ENCODE data around the gene GPC6. TPM values are rescaled to one million over a fixed set of nuclear protein-coding genes. Genes with fewer than 3 reads are reported as not detected.

The GPC6 gene
- total and polyA plus RNA-seq, 2 donors (not counting 1 experiment from before 2014, with no cell fraction given): not detected

GRCh38 chr13:93628136-93628797 is 401.7 kb downstream of the GPC6 start:
- POLR2A ChIA-PET: no interaction called here
- Mint-ChIP-seq H3K4me1 (no peaks in the 10 kb centered on the region), H3K9me3 (ENCODE audit: insufficient read depth) (no peaks in the 10 kb centered on the region), H3K27ac (no peak overlapping the region), H3K27me3 (no peaks in the 10 kb centered on the region), H3K4me3 (no peak overlapping the region)
- CTCF ChIA-PET: interaction anchor here (1.2 kb wide), 1 partner anchor 8 kb away, joined by 3 read pairs; no protein-coding TSS in a partner anchor
- Histone ChIP-seq H3K4me3 (ENCODE audit: control extremely low read depth in 1 of 5, extremely low read depth in 1 of 5, insufficient read depth in 1 of 5, low read depth in 2 of 5, low read length in 4 of 5) (no peak overlapping the region), H3K9me3 (ENCODE audit: control extremely low read depth in 1 of 3, control insufficient read depth in 2 of 3, insufficient read depth in 1 of 3, low read length in 2 of 3) (no peaks in the 10 kb centered on the region), H3K4me1 (ENCODE audit: control insufficient read depth in 2 of 2, insufficient read depth in 2 of 2, low read length in 2 of 2) (no peaks in the 10 kb centered on the region), H3K36me3 (replicated peaks in 1 of 2; ENCODE audit: control extremely low read depth in 1 of 2, control insufficient read depth in 1 of 2, extremely low read depth in 1 of 2, insufficient read depth in 2 of 2, low read length in 1 of 2) (no peaks in the 10 kb centered on the region), H3K27ac (ENCODE audit: low read length in 2 of 2) (no peak overlapping the region), H3K27me3 (replicated peaks in 1 of 4; ENCODE audit: control extremely low read depth in 1 of 4, control insufficient read depth in 3 of 4, insufficient read depth in 4 of 4, low read length in 3 of 4) (no peaks in the 10 kb centered on the region), H2AFZ (ENCODE audit: insufficient read depth, low read depth, low read length, poor library complexity, severe bottlenecking) (no peak overlapping the region), H3K79me2 (ENCODE audit: control insufficient read depth, insufficient read depth, low read length) (no peaks in the 10 kb centered on the region), H3K9ac (ENCODE audit: low read length) (no peak overlapping the region), H3K4me2 (replicated peaks; ENCODE audit: low read depth, low read length, poor library complexity, severe bottlenecking) (no peak overlapping the region), H4K20me1 (ENCODE audit: control insufficient read depth, insufficient read depth, low read length, poor library complexity, severe bottlenecking) (no peaks in the 10 kb centered on the region)
- no peak for ATAC-seq (ENCODE audit: low read depth)
- intact Hi-C loops (cut with micrococcal nuclease): no loop called here
- no peak for TF ChIP-seq EZH2 (IDR thresholded peaks at IDR 0.05; ENCODE audit: borderline replicate concordance, insufficient read depth, low read depth, low read length, poor library complexity, severe bottlenecking)
- TF ChIP-seq CTCF (IDR thresholded peaks at IDR 0.05): no peak
- whole genome bisulfite sequencing (ENCODE audit: insufficient coverage): 73% methylated on average over 1 of the region's 2 CpGs
- no peak for DNase-seq

- Mint-ChIP-seq H3K9me3 (ENCODE audit: insufficient read depth) (no peaks in the 10 kb centered on the region), H3K27ac (no peak overlapping the region), H3K27me3 (no peaks in the 10 kb centered on the region), H3K4me1 (no peaks in the 10 kb centered on the region), H3K4me3 (no peak overlapping the region)
- H3K4me1 ChIP-seq (ENCODE audit: control insufficient read depth in 2 of 2, insufficient read depth in 2 of 2, low read length in 2 of 2): no peaks in the 10 kb centered on the region
- no peak overlapping the region for H3K4me2 ChIP-seq (replicated peaks; ENCODE audit: low read depth, low read length, poor library complexity, severe bottlenecking)
- DNase-seq (no peak), ATAC-seq (ENCODE audit: low read depth) (no peak)
- ChIA-PET CTCF (no interaction called here), POLR2A (no interaction called here)
- no peaks in the 10 kb centered on the region for H3K79me2 ChIP-seq (ENCODE audit: control insufficient read depth, insufficient read depth, low read length)
- H3K27ac ChIP-seq (ENCODE audit: low read length in 2 of 2): no peak overlapping the region
- intact Hi-C loops (cut with micrococcal nuclease): no loop called here
- H3K9me3 ChIP-seq (ENCODE audit: control extremely low read depth in 1 of 3, control insufficient read depth in 2 of 3, insufficient read depth in 1 of 3, low read length in 2 of 3): no peaks in the 10 kb centered on the region
- H2AFZ ChIP-seq (ENCODE audit: insufficient read depth, low read depth, low read length, poor library complexity, severe bottlenecking): no peak overlapping the region
- no peaks in the 10 kb centered on the region for H3K27me3 ChIP-seq (replicated peaks in 1 of 4; ENCODE audit: control extremely low read depth in 1 of 4, control insufficient read depth in 3 of 4, insufficient read depth in 4 of 4, low read length in 3 of 4)
- TF ChIP-seq CTCF (IDR thresholded peaks at IDR 0.05) (no peak), EZH2 (IDR thresholded peaks at IDR 0.05; ENCODE audit: borderline replicate concordance, insufficient read depth, low read depth, low read length, poor library complexity, severe bottlenecking) (no peak)
- no peak overlapping the region for H3K9ac ChIP-seq (ENCODE audit: low read length)
- WGBS (ENCODE audit: insufficient coverage): no CpG with 5 or more reads among the region's 4 CpGs
- no peaks in the 10 kb centered on the region for H3K36me3 ChIP-seq (replicated peaks in 1 of 2; ENCODE audit: control extremely low read depth in 1 of 2, control insufficient read depth in 1 of 2, extremely low read depth in 1 of 2, insufficient read depth in 2 of 2, low read length in 1 of 2)
- no peak overlapping the region for H3K4me3 ChIP-seq (ENCODE audit: control extremely low read depth in 1 of 5, extremely low read depth in 1 of 5, insufficient read depth in 1 of 5, low read depth in 2 of 5, low read length in 4 of 5)
- no peaks in the 10 kb centered on the region for H4K20me1 ChIP-seq (ENCODE audit: control insufficient read depth, insufficient read depth, low read length, poor library complexity, severe bottlenecking)
These were observed 409.0 kb downstream of the GPC6 start for GRCh38 chr13:93635616-93636032.

Data from B cell (primary cell).